SH-SY5Y (cell line): ENCODE results near the gene SIGLEC8.

Source experiments
- GATA2 ChIP-seq: IDR thresholded peaks from 2 replicates; pipeline ENCODE4 v1.6.1; 2011; ENCODE audit warnings: mild to moderate bottlenecking, low read depth, low read length
- GATA3 ChIP-seq: IDR thresholded peaks from 2 replicates; pipeline ENCODE4 v1.6.1; 2011; ENCODE audit warnings: low read depth, mild to moderate bottlenecking, low read length, moderate library complexity

DNA sequence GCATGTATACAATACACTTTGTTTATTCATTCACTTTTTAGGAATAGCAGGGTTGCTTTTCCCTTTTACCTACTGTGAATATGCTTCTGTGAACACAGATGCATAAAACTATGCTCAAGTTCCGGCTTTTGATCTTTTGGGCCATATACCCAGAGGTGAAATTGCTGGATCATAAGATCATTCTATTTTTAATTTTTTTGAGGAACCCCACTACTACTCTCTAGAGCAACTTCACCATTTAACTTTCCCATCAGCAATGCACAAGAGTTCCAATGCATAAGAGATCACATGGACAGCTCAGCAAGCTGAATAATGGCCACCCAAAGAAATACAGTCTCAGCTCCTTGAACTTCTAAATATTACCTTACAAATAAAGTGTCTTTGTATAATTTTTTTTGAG is 23.8 kb downstream of the SIGLEC8 start:
- TF ChIP-seq GATA2 (no peak), GATA3 (no peak)
